Calu3 (cell line): ENCODE measurements around the gene DNAJA2. TPM values are rescaled to one million over a fixed set of nuclear protein-coding genes. Genes with fewer than 3 reads are reported as not detected.

ENCODE experiments used
- BruUV-seq: library from RNA; stranded (reverse); fragments of 400-500 nt; replicated peaks from 2 replicates; lab custom pipeline; 2021; lab: Mats Ljungman, UMichigan
- CTCF ChIA-PET: fragments of 300-600 bp; sonication (Branson Sonifier 250); formaldehyde crosslinking; loops from one replicate; lab custom pipeline; 2022; ENCODE audit warnings: antibody characterized with exemption; lab: Charles Lee
- DNase-seq: peaks from one replicate; pipeline ENCODE4 v3.0.0; 2022
- H3K27ac Mint-ChIP-seq: one replicate; pipeline ENCODE4 v1.8.0; 2022; ENCODE audit warnings: mixed read lengths; ENCODE audit not compliant: unreplicated experiment
- H3K27me3 Mint-ChIP-seq: one replicate; pipeline ENCODE4 v1.8.0; 2022; ENCODE audit warnings: mixed read lengths; ENCODE audit not compliant: unreplicated experiment
- H3K36me3 Mint-ChIP-seq: one replicate; pipeline ENCODE4 v1.8.0; 2022; ENCODE audit warnings: mild to moderate bottlenecking, moderate library complexity, mixed read lengths; ENCODE audit not compliant: insufficient read depth, unreplicated experiment
- H3K4me1 Mint-ChIP-seq: one replicate; pipeline ENCODE4 v1.8.0; 2022; ENCODE audit warnings: mild to moderate bottlenecking, low read depth, mixed read lengths; ENCODE audit not compliant: unreplicated experiment
- H3K4me3 Mint-ChIP-seq: one replicate; pipeline ENCODE4 v1.8.0; 2022; ENCODE audit warnings: mild to moderate bottlenecking, low read depth, moderate library complexity, mixed read lengths; ENCODE audit not compliant: unreplicated experiment
- H3K9me3 Mint-ChIP-seq: one replicate; pipeline ENCODE4 v1.8.0; 2022; ENCODE audit warnings: low read depth, mixed read lengths; ENCODE audit not compliant: unreplicated experiment
- CTCF ChIP-seq: fragments of 200-600 bp; IDR thresholded peaks from one replicate; pipeline ENCODE4 v1.8.0; 2022; ENCODE audit warnings: antibody characterized with exemption; ENCODE audit not compliant: unreplicated experiment
- intact Hi-C: fragments of 100-400 bp; cut with micrococcal nuclease; formaldehyde crosslinking; loops from one replicate; pipeline ENCODE4 v1.10.0; 2022; ENCODE audit not compliant: unreplicated experiment
- total RNA-seq: library from RNA; stranded (reverse); gene quantifications from 2 replicates; pipeline ENCODE4 v1.2.3, GENCODE V29; 2022

Gene DNAJA2
- total RNA-seq, 1 experiment from 2014 or later: 76.8 TPM

DNA sequence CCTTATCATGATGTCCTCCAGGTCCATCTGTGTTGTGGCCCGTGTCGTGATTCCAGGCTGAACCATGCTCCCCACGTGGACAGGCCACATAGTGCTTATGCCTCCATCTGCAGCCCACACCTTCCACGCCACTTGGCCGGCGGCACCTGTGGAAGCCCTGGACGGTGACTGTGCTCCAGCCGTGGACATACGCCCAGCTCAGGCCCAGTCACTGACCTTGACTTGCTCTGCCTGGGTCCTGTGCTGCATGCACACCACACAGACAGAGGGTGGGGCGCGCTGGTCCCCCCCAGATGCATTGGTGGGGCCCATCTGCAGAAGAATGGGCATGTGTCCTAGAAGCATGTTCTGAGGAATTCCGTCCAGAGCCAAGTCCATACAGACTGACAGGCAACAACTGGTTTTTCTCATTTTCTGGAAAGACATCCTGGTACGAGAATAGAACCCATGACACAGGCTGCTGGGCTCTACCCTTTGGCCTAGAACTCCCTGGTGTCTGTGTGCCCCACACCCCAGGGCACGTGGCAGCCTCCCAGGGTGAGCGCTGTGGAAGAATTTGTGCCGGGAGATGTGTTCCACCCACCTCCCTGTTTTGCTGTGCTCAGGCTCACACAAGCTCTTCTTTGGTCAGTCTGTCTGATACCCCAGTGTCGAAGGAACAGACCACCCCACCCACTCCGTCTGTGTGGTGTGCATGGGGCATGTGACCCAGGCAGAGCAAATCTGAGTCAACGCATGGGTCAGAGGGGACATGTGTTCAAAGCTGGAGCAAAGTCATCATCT, 49.8 kb downstream of the DNAJA2 start:
- BruUV-seq: no TSS peak
- CTCF ChIA-PET: interaction anchor here (1.1 kb wide), 1 partner anchor 70 kb away, joined by 3 read pairs; no protein-coding TSS in a partner anchor
- intact Hi-C loops: no loop called here
- H3K9me3 Mint-ChIP-seq: no peaks in the 10 kb centered on the region
- no peak for DNase-seq
- TF ChIP-seq CTCF: no peak
- H3K4me3 Mint-ChIP-seq: no peak overlapping the region
- H3K27me3 Mint-ChIP-seq: no peaks in the 10 kb centered on the region
- H3K4me1 Mint-ChIP-seq: peaks cover 25% of the 10 kb centered on the region
- no peak overlapping the region for H3K27ac Mint-ChIP-seq
- peaks cover 92% of the 10 kb centered on the region for H3K36me3 Mint-ChIP-seq

GRCh38 chr16:46922239-46922638, 51.2 kb downstream of the DNAJA2 start:
- no peak for TF ChIP-seq CTCF
- H3K9me3 Mint-ChIP-seq: no peaks in the 10 kb centered on the region
- intact Hi-C loops: no loop called here
- H3K4me3 Mint-ChIP-seq: no peak overlapping the region
- peak overlapping the region; percentile 26 for H3K27ac Mint-ChIP-seq
- peaks cover 25% of the 10 kb centered on the region for H3K4me1 Mint-ChIP-seq
- no TSS peak for BruUV-seq
- peaks cover 88% of the 10 kb centered on the region for H3K36me3 Mint-ChIP-seq
- H3K27me3 Mint-ChIP-seq: no peaks in the 10 kb centered on the region
- no peak for DNase-seq
- CTCF ChIA-PET: interaction anchor here (0.5 kb wide), 1 partner anchor 105 kb away, joined by 3 read pairs; no protein-coding TSS in a partner anchor

DNA sequence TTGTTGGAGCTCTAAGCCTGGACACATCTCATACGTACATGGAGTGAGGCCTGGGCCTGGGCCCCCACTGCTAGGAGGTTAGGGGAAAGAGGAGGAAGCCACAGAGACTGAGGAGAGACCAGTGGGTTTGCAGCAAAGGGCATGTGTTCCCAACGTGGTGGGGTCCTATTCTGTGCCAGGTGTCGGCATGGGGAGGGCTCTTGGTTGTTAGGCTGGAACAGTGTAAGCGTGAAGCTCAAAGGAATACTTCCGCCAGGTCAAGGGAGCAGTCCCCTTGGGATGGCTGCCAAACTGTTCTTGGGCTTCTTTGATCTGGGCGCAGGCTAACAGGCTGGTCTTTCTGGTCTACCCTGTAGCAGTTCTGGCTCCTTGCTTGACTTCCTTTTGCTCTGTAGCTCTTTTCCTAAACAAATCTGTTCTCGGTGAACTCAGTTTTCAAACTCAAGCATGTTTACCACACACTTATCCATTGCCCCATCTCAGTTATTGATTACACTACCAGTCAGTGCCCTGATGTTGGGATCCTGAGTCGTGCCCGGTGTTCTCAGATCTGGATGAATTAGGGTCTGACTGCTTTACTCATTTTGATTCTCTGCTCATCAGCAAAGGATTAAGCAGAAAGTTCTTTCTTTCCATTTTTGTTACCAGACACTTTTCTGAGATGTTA, 52.9 kb downstream of the DNAJA2 start:
- intact Hi-C loops: no loop called here
- H3K27me3 Mint-ChIP-seq: no peaks in the 10 kb centered on the region
- peaks cover 25% of the 10 kb centered on the region for H3K4me1 Mint-ChIP-seq
- CTCF ChIA-PET: interaction anchor here (0.6 to 2.0 kb wide), 7 partner anchors 11 to 119 kb away, joined by 3 to 13 read pairs (median 4); partner anchors contain the start of gene GPT2
- BruUV-seq: no TSS peak
- peak overlapping the region; percentile 31 for H3K4me3 Mint-ChIP-seq
- H3K36me3 Mint-ChIP-seq: peaks cover 79% of the 10 kb centered on the region
- peak; percentile 83 for DNase-seq
- H3K9me3 Mint-ChIP-seq: no peaks in the 10 kb centered on the region
- peak overlapping the region; percentile 35 for H3K27ac Mint-ChIP-seq
- no peak for TF ChIP-seq CTCF

- Mint-ChIP-seq H3K36me3 (peaks cover 74% of the 10 kb centered on the region), H3K9me3 (no peaks in the 10 kb centered on the region), H3K27me3 (no peaks in the 10 kb centered on the region), H3K4me3 (no peak overlapping the region), H3K4me1 (peaks cover 25% of the 10 kb centered on the region), H3K27ac (peak overlapping the region; percentile 35)
- no peak for TF ChIP-seq CTCF
- intact Hi-C loops: no loop called here
- no peak for DNase-seq
- no TSS peak for BruUV-seq
- CTCF ChIA-PET: interaction anchor here (0.6 to 1.6 kb wide), 3 partner anchors 9 to 65 kb away, joined by 3 to 5 read pairs (median 3); partner anchors contain the start of gene GPT2
These were observed 54.3 kb downstream of the DNAJA2 start for GRCh38 chr16:46918905-46919792.
